HepG2 (cell line): ENCODE data around the gene OVOL2. TPM values are rescaled to one million over a fixed set of nuclear protein-coding genes. Genes with fewer than 3 reads are reported as not detected.

Source experiments
- HNRNPUL1 ChIP-seq: fragments of 200-400 bp; formaldehyde crosslinking; IDR thresholded peaks from 2 replicates; pipeline ENCODE4 v1.6.1; 2017; ENCODE audit warnings: low read depth, mild to moderate bottlenecking, low read length, moderate library complexity
- RBAK ChIP-seq: sonication (generic); formaldehyde crosslinking; IDR thresholded peaks from 2 replicates; pipeline ENCODE4 v1.5.1; 2020; ENCODE audit warnings: mild to moderate bottlenecking, missing genetic modification reagents
- ZC3H4 ChIP-seq: sonication (generic); formaldehyde crosslinking; IDR thresholded peaks from 2 replicates; pipeline ENCODE4 v1.4.0; 2020; ENCODE audit warnings: missing genetic modification reagents, borderline replicate concordance
- ZNF510 ChIP-seq: sonication (generic); formaldehyde crosslinking; IDR thresholded peaks from 2 replicates; pipeline ENCODE4 v1.4.0; 2020; ENCODE audit warnings: low read depth, mild to moderate bottlenecking, missing genetic modification reagents
- ZNF557 ChIP-seq: sonication (generic); formaldehyde crosslinking; IDR thresholded peaks from 2 replicates; pipeline ENCODE4 v1.4.0; 2020; ENCODE audit warnings: missing genetic modification reagents
- ZNF589 ChIP-seq: sonication (generic); formaldehyde crosslinking; conservative IDR thresholded peaks from 2 replicates; pipeline ENCODE4 v1.8.0; 2022; ENCODE audit warnings: mild to moderate bottlenecking, moderate library complexity, missing genetic modification reagents
- ZNF720 ChIP-seq: sonication (generic); formaldehyde crosslinking; IDR thresholded peaks from 2 replicates; pipeline ENCODE4 v1.4.0; 2020; ENCODE audit warnings: missing genetic modification reagents
- ZSCAN25 ChIP-seq: sonication (generic); formaldehyde crosslinking; IDR thresholded peaks from 2 replicates; pipeline ENCODE4 v1.8.0; 2022; ENCODE audit warnings: mild to moderate bottlenecking, missing genetic modification reagents
- polyA plus RNA-seq, 8 experiments: library from polyadenylated mRNA; depleted of rRNA in 3 of 8; stranded (reverse) in 7 of 8; unstranded in 1 of 8; fragments of >200 nt; fragmentation: Illumina TruSeq in 4 of 8; extraction: Trizol in 4 of 8; gene quantifications; 2 replicates each; pipeline versions ENCODE4 v1.2.1 to v1.2.3, GENCODE V29; 2011 to 2016; ENCODE audit warnings: low read depth in 4 of 8, missing spikeins in 1 of 8, mixed read lengths in 1 of 8; ENCODE audit not compliant: insufficient read depth in 1 of 8
- total RNA-seq, 5 experiments: library from RNA; depleted of rRNA; stranded (reverse); fragments of >200 nt; fragmentation: Illumina TruSeq; extraction: Trizol; gene quantifications; 2 replicates each; pipeline ENCODE4 v1.2.3, GENCODE V29; 2016; ENCODE audit warnings: low read depth in 1 of 5
- TF ChIP-seq, protein P1 (sequence below): sonication (generic); formaldehyde crosslinking; IDR thresholded peaks from 2 replicates; pipeline ENCODE4 v1.5.1; 2020; ENCODE audit warnings: mild to moderate bottlenecking, missing genetic modification reagents, borderline replicate concordance
- TF ChIP-seq, protein P2 (sequence below): sonication (generic); formaldehyde crosslinking; IDR thresholded peaks from 2 replicates; pipeline ENCODE4 v1.4.0; 2020; ENCODE audit warnings: missing genetic modification reagents
- TF ChIP-seq, protein P3 (sequence below): sonication (generic); formaldehyde crosslinking; IDR thresholded peaks from 2 replicates; pipeline ENCODE4 v1.4.0; 2020; ENCODE audit warnings: low read depth, missing genetic modification reagents
- TF ChIP-seq, protein P4 (sequence below): sonication (generic); formaldehyde crosslinking; IDR thresholded peaks from 2 replicates; pipeline ENCODE4 v1.5.1; 2020; ENCODE audit warnings: missing genetic modification reagents, mild to moderate bottlenecking, borderline replicate concordance

Gene OVOL2
- total and polyA plus RNA-seq, 2 of the 13 experiments (the other 11 are each of a cell fraction or from before 2014, with no cell fraction given) = 0.20 to 0.31 TPM

DNA sequence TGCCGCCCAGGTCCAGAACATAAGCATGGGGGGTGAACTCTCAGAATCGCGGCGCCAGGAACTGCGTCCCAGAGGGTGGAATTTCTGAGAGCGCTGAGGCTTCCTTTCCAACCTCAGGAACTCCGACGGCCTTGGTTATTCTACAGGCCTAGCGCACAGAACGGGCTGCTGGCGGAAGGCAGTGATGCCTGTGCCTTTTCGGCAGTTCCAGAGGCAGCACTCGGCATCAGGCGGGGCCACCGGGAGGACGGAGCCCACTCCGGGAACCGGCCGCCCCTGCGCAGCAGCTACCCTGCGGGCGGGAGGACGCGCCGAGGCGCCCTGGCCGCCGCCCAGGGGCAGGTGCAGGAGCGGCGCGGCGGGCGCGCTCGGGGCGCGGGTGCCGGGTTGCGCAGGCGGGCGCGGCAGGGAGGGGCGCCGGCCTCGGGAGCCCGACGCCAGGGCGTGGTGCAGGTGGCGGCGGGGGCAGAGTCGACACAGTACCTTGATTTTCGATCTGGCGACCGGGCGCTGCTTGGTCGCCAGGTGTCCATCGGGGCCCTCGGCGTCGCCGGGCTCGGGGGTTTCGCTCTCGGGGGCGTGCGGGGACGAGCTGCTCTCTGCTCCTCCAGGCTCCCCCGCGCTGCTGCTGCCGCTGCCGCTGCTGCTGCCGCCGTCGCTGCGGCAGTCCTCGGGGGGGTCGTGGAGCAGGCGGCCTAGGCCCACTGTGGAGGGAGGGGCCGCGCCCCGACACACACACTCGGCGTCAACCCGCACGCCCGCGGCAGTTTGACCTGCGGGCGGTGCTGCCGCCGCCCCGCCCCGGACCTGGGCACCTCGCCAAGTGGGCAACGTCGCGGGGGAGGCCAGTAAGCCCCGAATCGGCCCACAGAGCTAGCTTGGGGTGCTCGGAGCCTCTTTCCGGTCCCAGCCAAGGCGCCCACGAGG is 1.3 kb downstream of the OVOL2 start (continued):
- TF ChIP-seq, protein P1, sequence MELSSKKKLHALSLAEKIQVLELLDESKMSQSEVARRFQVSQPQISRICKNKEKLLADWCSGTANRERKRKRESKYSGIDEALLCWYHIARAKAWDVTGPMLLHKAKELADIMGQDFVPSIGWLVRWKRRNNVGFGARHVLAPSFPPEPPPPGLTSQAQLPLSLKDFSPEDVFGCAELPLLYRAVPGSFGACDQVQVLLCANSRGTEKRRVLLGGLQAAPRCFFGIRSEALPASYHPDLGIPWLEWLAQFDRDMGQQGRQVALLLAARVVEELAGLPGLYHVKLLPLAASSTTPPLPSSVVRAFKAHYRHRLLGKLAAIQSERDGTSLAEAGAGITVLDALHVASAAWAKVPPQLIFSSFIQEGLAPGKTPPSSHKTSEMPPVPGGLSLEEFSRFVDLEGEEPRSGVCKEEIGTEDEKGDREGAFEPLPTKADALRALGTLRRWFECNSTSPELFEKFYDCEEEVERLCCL (CRISPR knock-in tag) = no peak
- TF ChIP-seq ZNF589 (CRISPR knock-in tag) (no peak), HNRNPUL1 (no peak), ZC3H4 (CRISPR knock-in tag) (no peak), ZNF557 (CRISPR knock-in tag) (no peak), ZSCAN25 (CRISPR knock-in tag) (no peak), RBAK (CRISPR knock-in tag) (no peak), ZNF720 (CRISPR knock-in tag) (no peak), ZNF510 (CRISPR knock-in tag) (no peak)
- TF ChIP-seq, protein P2, sequence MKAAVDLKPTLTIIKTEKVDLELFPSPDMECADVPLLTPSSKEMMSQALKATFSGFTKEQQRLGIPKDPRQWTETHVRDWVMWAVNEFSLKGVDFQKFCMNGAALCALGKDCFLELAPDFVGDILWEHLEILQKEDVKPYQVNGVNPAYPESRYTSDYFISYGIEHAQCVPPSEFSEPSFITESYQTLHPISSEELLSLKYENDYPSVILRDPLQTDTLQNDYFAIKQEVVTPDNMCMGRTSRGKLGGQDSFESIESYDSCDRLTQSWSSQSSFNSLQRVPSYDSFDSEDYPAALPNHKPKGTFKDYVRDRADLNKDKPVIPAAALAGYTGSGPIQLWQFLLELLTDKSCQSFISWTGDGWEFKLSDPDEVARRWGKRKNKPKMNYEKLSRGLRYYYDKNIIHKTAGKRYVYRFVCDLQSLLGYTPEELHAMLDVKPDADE (CRISPR knock-in tag) = no peak
- TF ChIP-seq, protein P3, sequence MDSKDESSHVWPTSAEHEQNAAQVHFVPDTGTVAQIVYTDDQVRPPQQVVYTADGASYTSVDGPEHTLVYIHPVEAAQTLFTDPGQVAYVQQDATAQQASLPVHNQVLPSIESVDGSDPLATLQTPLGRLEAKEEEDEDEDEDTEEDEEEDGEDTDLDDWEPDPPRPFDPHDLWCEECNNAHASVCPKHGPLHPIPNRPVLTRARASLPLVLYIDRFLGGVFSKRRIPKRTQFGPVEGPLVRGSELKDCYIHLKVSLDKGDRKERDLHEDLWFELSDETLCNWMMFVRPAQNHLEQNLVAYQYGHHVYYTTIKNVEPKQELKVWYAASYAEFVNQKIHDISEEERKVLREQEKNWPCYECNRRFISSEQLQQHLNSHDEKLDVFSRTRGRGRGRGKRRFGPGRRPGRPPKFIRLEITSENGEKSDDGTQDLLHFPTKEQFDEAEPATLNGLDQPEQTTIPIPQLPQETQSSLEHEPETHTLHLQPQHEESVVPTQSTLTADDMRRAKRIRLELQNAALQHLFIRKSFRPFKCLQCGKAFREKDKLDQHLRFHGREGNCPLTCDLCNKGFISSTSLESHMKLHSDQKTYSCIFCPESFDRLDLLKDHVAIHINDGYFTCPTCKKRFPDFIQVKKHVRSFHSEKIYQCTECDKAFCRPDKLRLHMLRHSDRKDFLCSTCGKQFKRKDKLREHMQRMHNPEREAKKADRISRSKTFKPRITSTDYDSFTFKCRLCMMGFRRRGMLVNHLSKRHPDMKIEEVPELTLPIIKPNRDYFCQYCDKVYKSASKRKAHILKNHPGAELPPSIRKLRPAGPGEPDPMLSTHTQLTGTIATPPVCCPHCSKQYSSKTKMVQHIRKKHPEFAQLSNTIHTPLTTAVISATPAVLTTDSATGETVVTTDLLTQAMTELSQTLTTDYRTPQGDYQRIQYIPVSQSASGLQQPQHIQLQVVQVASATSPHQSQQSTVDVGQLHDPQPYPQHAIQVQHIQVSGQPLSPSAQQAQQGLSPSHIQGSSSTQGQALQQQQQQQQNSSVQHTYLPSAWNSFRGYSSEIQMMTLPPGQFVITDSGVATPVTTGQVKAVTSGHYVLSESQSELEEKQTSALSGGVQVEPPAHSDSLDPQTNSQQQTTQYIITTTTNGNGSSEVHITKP = no peak
- TF ChIP-seq, protein P4, sequence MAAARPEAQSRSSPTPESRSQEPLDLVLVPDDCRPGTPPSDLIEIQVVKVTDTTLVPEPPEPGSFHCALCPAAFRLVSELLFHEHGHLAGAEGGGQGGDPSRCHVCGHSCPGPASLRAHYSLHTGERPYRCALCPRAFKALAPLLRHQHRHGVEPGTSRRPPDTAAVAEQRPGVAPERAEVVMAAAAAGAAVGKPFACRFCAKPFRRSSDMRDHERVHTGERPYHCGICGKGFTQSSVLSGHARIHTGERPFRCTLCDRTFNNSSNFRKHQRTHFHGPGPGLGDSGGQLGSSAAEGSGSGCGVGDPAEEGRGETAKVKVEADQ (CRISPR knock-in tag) = no peak
